Body of pancreas (tissue), 4 donors: ENCODE measurements around the gene L3MBTL3. TPM values are rescaled to one million over a fixed set of nuclear protein-coding genes. Genes with fewer than 3 reads are reported as not detected.
"Not testable (repeated sequence)": the region's sequence is repeated elsewhere in the genome, so short reads cannot be mapped to it uniquely, and the experiment has no call there.

Source experiments
- ATAC-seq: fragments of 150-250 bp; one replicate; pipeline ENCODE4 v1.9.1; 2016
- DNase-seq, 4 donors: peaks; one replicate each; pipeline ENCODE4 v3.0.0-alpha.2; 2019
- H3K27ac ChIP-seq, 4 donors: fragments of 200-600 bp; sonication (generic); 1 replicate in 3 of 4; 2 replicates in 1 of 4; pipeline versions ENCODE4 v1.5.1 to v1.6.1; 2016 to 2019; ENCODE audit warnings: mild to moderate bottlenecking in 1 of 4, mixed read lengths in 1 of 4, moderate library complexity in 1 of 4
- H3K27me3 ChIP-seq, 2 donors: fragments of 200-600 bp; sonication (generic); one replicate each; pipeline ENCODE4 v1.6.0; 2016; ENCODE audit warnings: mild to moderate bottlenecking in 1 of 2
- H3K36me3 ChIP-seq, 2 donors: fragments of 200-600 bp; sonication (generic); replicated peaks in 1 of 2; 2 replicates each; pipeline ENCODE4 v1.5.1; 2016; ENCODE audit warnings: low read depth in 2 of 2; ENCODE audit not compliant: insufficient read depth in 1 of 2
- H3K4me1 ChIP-seq: fragments of 200-600 bp; sonication (generic); one replicate; pipeline ENCODE4 v1.6.0; 2016
- H3K4me3 ChIP-seq, 2 donors: fragments of 200-600 bp; sonication (generic); 1 replicate in 1 of 2; 2 replicates in 1 of 2; pipeline ENCODE4 v1.5.1; 2016 to 2019
- H3K9me3 ChIP-seq, 3 donors: fragments of 200-600 bp; sonication (generic); 1 replicate in 2 of 3; 2 replicates in 1 of 3; pipeline ENCODE4 v1.5.1; 2016
- POLR2A ChIP-seq, 3 donors: fragments of 450-650 bp; IDR thresholded peaks; one replicate each; pipeline ENCODE4 v1.6.1; 2016; ENCODE audit warnings: antibody characterized with exemption in 3 of 3, mild to moderate bottlenecking in 2 of 3
- WGBS, 2 donors: methylation state at CpG; one replicate each; pipeline ENCODE4 v1.1.5; 2017; 5-methylcytosine and 5-hydroxymethylcytosine counted together
- intact Hi-C: fragments of 100-400 bp; cut with DNase I; formaldehyde crosslinking; loops from one replicate; pipeline ENCODE4 v1.15.1; 2023
- total RNA-seq, 2 donors: library from RNA; depleted of rRNA; stranded (reverse); fragments of >200 nt; gene quantifications; one replicate each; pipeline ENCODE4 v1.1.0, GENCODE V29; 2016
- TF ChIP-seq, protein P1 (sequence below), 7 experiments: fragments of 450-650 bp in 4 of 7; fragments of 200-600 bp in 3 of 7; sonication (generic) in 3 of 7; IDR thresholded peaks; one replicate each; pipeline ENCODE4 v1.5.1; 2016 to 2019; ENCODE audit warnings: antibody characterized with exemption in 7 of 7

L3MBTL3 gene
- total RNA-seq, 2 donors from 2014 or later, result 3.4 to 12.5 TPM

- Histone ChIP-seq H3K27ac (no peak overlapping the region), H3K9me3 (no peaks in the 10 kb centered on the region), H3K4me3 (no peak overlapping the region), H3K4me1 (no peaks in the 10 kb centered on the region), H3K27me3 (no peaks in the 10 kb centered on the region), H3K36me3 (no peaks in the 10 kb centered on the region)
- TF ChIP-seq, protein P1, sequence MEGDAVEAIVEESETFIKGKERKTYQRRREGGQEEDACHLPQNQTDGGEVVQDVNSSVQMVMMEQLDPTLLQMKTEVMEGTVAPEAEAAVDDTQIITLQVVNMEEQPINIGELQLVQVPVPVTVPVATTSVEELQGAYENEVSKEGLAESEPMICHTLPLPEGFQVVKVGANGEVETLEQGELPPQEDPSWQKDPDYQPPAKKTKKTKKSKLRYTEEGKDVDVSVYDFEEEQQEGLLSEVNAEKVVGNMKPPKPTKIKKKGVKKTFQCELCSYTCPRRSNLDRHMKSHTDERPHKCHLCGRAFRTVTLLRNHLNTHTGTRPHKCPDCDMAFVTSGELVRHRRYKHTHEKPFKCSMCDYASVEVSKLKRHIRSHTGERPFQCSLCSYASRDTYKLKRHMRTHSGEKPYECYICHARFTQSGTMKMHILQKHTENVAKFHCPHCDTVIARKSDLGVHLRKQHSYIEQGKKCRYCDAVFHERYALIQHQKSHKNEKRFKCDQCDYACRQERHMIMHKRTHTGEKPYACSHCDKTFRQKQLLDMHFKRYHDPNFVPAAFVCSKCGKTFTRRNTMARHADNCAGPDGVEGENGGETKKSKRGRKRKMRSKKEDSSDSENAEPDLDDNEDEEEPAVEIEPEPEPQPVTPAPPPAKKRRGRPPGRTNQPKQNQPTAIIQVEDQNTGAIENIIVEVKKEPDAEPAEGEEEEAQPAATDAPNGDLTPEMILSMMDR (IDR thresholded peaks at IDR 0.05), result no peak
- TF ChIP-seq POLR2A (IDR thresholded peaks at IDR 0.05), result no peak
- intact Hi-C loops, result no loop called here
- 88 to 93% methylated on average over 2 of the region's 2 CpGs for WGBS, 2 donors
- ATAC-seq (no peak), DNase-seq (no peak)
Measured at GRCh38 chr6:130140084-130140483, 121.7 kb downstream of the L3MBTL3 start.

DNA sequence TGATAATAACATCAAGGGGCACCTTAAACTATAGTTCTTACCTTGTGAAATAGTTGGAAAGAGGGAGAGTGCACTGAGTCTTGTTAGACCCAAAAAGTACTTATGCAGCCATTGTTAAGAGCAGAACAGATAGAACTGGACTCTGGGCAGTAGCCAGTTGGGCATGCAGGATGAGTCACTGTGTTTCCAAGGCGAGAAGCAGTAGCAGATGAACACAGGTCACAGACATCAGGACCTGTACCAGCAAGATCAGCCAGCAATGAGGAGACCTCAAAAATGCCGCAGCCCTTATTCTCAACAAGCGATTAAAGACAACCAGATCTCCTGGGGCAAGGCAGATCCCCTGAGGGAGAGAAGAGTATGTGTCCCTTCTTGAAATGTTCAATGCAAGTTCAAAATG, 125.3 kb downstream of the L3MBTL3 start:
- intact Hi-C loops, result no loop called here
- no peak for DNase-seq
- TF ChIP-seq, protein P1 (IDR thresholded peaks at IDR 0.05), result no peak
- no peak for TF ChIP-seq POLR2A (IDR thresholded peaks at IDR 0.05)
- no peaks in the 10 kb centered on the region for H3K4me1 ChIP-seq
- H3K36me3 ChIP-seq, result no peaks in the 10 kb centered on the region
- no peaks in the 10 kb centered on the region for H3K27me3 ChIP-seq
- no peak for ATAC-seq
- H3K4me3 ChIP-seq, result no peak overlapping the region
- H3K27ac ChIP-seq, result no peak overlapping the region
- H3K9me3 ChIP-seq, result no peaks in the 10 kb centered on the region
- WGBS, 2 donors, result 98 to 100% methylated on average over 3 of the region's 3 CpGs

DNA sequence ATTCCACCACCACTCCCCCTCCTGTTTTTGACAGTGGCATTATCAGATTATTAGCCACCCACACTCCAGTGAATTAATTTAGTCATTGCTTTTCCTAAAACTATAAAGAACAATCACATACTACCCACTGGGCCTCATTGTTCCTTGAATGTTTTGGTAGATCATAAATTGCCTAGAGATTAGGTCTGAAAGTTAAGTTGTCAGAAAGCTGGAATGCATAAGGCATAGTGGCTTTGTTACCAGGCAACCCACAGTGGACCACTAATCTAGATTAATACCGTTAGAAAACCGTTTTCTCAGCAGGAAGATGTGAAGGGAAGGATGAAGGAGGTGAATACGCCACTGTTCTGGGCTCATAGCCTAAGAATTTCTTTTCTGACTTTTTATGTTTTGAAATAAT, 128.7 kb downstream of the L3MBTL3 start:
- ATAC-seq (no peak), DNase-seq (no peak)
- TF ChIP-seq POLR2A (IDR thresholded peaks at IDR 0.05), result no peak
- TF ChIP-seq, protein P1 (IDR thresholded peaks at IDR 0.05), result no peak
- Histone ChIP-seq H3K27ac (no peak overlapping the region), H3K36me3 (no peaks in the 10 kb centered on the region), H3K9me3 (no peaks in the 10 kb centered on the region), H3K27me3 (no peaks in the 10 kb centered on the region), H3K4me1 (no peaks in the 10 kb centered on the region), H3K4me3 (no peak overlapping the region)
- intact Hi-C loops, result no loop called here
- WGBS, 2 donors, result 84 to 87% methylated on average over 3 of the region's 3 CpGs

DNA sequence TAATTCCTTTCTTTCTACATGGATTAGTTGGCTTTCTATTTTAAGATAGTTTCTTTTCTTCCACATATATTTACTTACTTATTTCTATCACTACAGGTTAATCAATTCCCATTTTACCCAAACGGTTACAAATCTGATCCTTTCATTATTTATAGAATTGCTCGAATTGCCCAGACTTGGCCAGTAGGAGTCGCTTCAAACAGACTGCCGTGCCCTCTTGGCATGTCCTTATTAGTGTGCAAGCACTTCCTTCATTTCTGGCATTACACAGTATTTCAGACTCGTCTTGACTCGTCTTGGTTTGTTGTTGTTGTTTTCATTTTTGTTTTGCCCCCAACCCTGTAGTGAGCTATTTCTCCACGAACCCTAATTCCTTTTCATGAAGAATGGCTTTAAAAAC, 129.8 kb downstream of the L3MBTL3 start:
- 72 to 79% methylated on average over 7 of the region's 7 CpGs for WGBS, 2 donors
- no peak for DNase-seq
- H3K36me3 ChIP-seq, result no peaks in the 10 kb centered on the region
- intact Hi-C loops, result no loop called here
- H3K4me3 ChIP-seq, result no peak overlapping the region
- H3K27ac ChIP-seq, result no peak overlapping the region
- ATAC-seq, result no peak
- TF ChIP-seq, protein P1 (IDR thresholded peaks at IDR 0.05), result no peak
- no peak for TF ChIP-seq POLR2A (IDR thresholded peaks at IDR 0.05)
- no peaks in the 10 kb centered on the region for H3K9me3 ChIP-seq
- H3K27me3 ChIP-seq, result no peaks in the 10 kb centered on the region
- no peaks in the 10 kb centered on the region for H3K4me1 ChIP-seq

DNA sequence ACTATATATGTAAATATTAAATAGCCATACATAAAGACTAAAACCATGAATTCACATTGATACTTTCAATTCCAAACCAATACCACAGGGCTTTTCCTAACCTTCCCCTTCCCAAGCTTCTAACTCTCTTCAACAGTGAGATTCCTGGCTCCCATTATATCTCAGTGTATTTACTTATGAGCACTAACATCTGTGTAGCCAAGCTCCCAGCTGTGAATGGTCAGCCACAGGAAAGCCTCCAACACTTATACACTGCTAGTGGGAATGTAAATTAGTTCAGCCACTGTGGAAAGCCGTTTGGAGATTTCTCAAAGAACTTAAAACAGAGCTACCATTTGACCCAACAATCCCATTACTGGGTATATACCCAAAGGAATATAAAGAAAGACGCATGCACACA, 130.6 kb downstream of the L3MBTL3 start:
- intact Hi-C loops, result not testable (repeated sequence)

More for the DNA sequence above, 130.6 kb downstream of the L3MBTL3 start:
- not testable (repeated sequence) for H3K4me3 ChIP-seq, H3K36me3 ChIP-seq, DNase-seq, H3K9me3 ChIP-seq, ATAC-seq, H3K27me3 ChIP-seq, H3K27ac ChIP-seq, H3K4me1 ChIP-seq
- 86 to 93% methylated on average over 2 of the region's 2 CpGs for WGBS, 2 donors
